Dedifferentiated amniotic fluid mesenchymal stem cell (primary cell): ENCODE data around the gene KCTD6.
"Not testable (repeated sequence)": the region's sequence is repeated elsewhere in the genome, so short reads cannot be mapped to it uniquely, and the experiment has no call there.

Experiments used
- DNase-seq: peaks from one replicate; pipeline ENCODE4 v3.0.0-alpha.2; 2016; ENCODE audit errors: extremely low spot score

Gene KCTD6

GRCh38 chr3:58524326-58524888, 32.5 kb downstream of the KCTD6 start:
- no peak for DNase-seq

- DNase-seq, result peak; percentile 40
Measured at GRCh38 chr3:58526515-58526957, 34.6 kb downstream of the KCTD6 start.

GRCh38 chr3:58527440-58527839, 35.5 kb downstream of the KCTD6 start:
- DNase-seq, result not testable (repeated sequence)

GRCh38 chr3:58528629-58529028, 36.7 kb downstream of the KCTD6 start:
- DNase-seq, result no peak

- no peak for DNase-seq
Measured at GRCh38 chr3:58529516-58530353, 37.8 kb downstream of the KCTD6 start.

GRCh38 chr3:58530354-58530865, 38.5 kb downstream of the KCTD6 start:
- DNase-seq, result no peak

- DNase-seq, result no peak
Measured at GRCh38 chr3:58531555-58531954, 39.7 kb downstream of the KCTD6 start.

GRCh38 chr3:58531956-58532355, 40.1 kb downstream of the KCTD6 start:
- DNase-seq, result no peak

GRCh38 chr3:58532794-58533220, 40.9 kb downstream of the KCTD6 start:
- peak; percentile 43 for DNase-seq

GRCh38 chr3:58534592-58535494, 42.9 kb downstream of the KCTD6 start:
- no peak for DNase-seq

GRCh38 chr3:58535531-58536500, 43.9 kb downstream of the KCTD6 start:
- no peak for DNase-seq

- DNase-seq, result no peak
Measured at GRCh38 chr3:58536501-58537411, 44.9 kb downstream of the KCTD6 start, which contains the start of gene ACOX2. Gene ACOX2 (minus strand): TSS chr3:58537190. CDS start chr3:58535106, 2,084 bp downstream.

GRCh38 chr3:58537412-58538301, 45.8 kb downstream of the KCTD6 start:
- DNase-seq, result no peak

GRCh38 chr3:58539626-58540025, 47.7 kb downstream of the KCTD6 start:
- no peak for DNase-seq

- DNase-seq, result no peak
Measured at GRCh38 chr3:58540176-58540858, 48.4 kb downstream of the KCTD6 start.

GRCh38 chr3:58544541-58544940, 52.6 kb downstream of the KCTD6 start:
- no peak for DNase-seq

- DNase-seq, result no peak
Measured at GRCh38 chr3:58551636-58552180, 59.8 kb downstream of the KCTD6 start.
